Activated CD4-positive, alpha-beta T cell treated with anti-CD3 and anti-CD28 coated beads for 36 hours (primary cell): Measurements from ENCODE around the gene ELOVL6. TPM values are rescaled to one million over a fixed set of nuclear protein-coding genes. Genes with fewer than 3 reads are reported as not detected.
"Not testable (repeated sequence)": the region's sequence is repeated elsewhere in the genome, so short reads cannot be mapped to it uniquely, and the experiment has no call there.

Source experiments
- ATAC-seq: fragments of 200-7000 bp; cut with Tn5 transposase; one replicate; pipeline ENCODE4 v1.10.0; 2021; ENCODE audit warnings: mild to moderate bottlenecking, moderate library complexity
- CTCF ChIA-PET: fragments of 350-600 bp; sonication (Branson Sonifier 250); formaldehyde crosslinking; loops from one replicate; lab custom pipeline; 2021; ENCODE audit warnings: antibody characterized with exemption; lab: Charles Lee
- POLR2A ChIA-PET: fragments of 350-600 bp; sonication (Branson Sonifier 250); formaldehyde crosslinking; loops from one replicate; lab custom pipeline; 2021; ENCODE audit warnings: antibody characterized with exemption, inconsistent platforms; lab: Charles Lee
- DNase-seq: peaks from one replicate; pipeline ENCODE4 v3.0.0-alpha.2; 2020
- H3K27ac Mint-ChIP-seq: one replicate; pipeline ENCODE4 v1.8.0; 2021; ENCODE audit warnings: mixed read lengths
- H3K27me3 Mint-ChIP-seq: one replicate; pipeline ENCODE4 v1.8.0; 2021; ENCODE audit warnings: mixed read lengths
- H3K36me3 Mint-ChIP-seq: one replicate; pipeline ENCODE4 v1.8.0; 2021; ENCODE audit warnings: low read depth, mixed read lengths
- H3K4me1 Mint-ChIP-seq: one replicate; pipeline ENCODE4 v1.8.0; 2021; ENCODE audit warnings: mixed read lengths
- H3K4me3 Mint-ChIP-seq: one replicate; pipeline ENCODE4 v1.8.0; 2021; ENCODE audit warnings: mild to moderate bottlenecking, moderate library complexity, mixed read lengths
- H3K9me3 Mint-ChIP-seq: one replicate; pipeline ENCODE4 v1.8.0; 2021; ENCODE audit warnings: low read depth, mixed read lengths
- intact Hi-C, 2 experiments: fragments of 100-400 bp; cut with DNase I in 1 of 2; cut with micrococcal nuclease in 1 of 2; formaldehyde crosslinking; loops; one replicate each; pipeline versions ENCODE4 v1.14.2 to v1.15.1; 2022 to 2024; cut with DNase I, micrococcal nuclease
- total RNA-seq, 2 experiments: library from RNA; stranded (reverse); gene quantifications; one replicate each; pipeline ENCODE4 v1.2.3, GENCODE V29; 2021

Gene ELOVL6
- total RNA-seq, 2 experiments from 2014 or later, result 10.2 TPM

GRCh38 chr4:110196871-110197528 lies 1.4 kb downstream of the ELOVL6 start:
- Mint-ChIP-seq H3K9me3 (no peaks in the 10 kb centered on the region), H3K27me3 (no peaks in the 10 kb centered on the region), H3K4me3 (peak overlapping the region; percentile 95), H3K36me3 (peaks cover 10% of the 10 kb centered on the region), H3K27ac (peak overlapping the region; percentile 87), H3K4me1 (peaks cover 37% of the 10 kb centered on the region)
- ATAC-seq (peak; percentile 14), DNase-seq (peak; percentile 80)
- CTCF ChIA-PET, result interaction anchor here (0.9 to 1.6 kb wide), 3 partner anchors 9 to 148 kb away, joined by 3 to 7 read pairs (median 4); no protein-coding TSS in a partner anchor
- POLR2A ChIA-PET, result interaction anchor here (0.8 kb wide), 1 partner anchor 32 kb away, joined by 5 read pairs; no protein-coding TSS in a partner anchor
- intact Hi-C loops, result loop anchor here (1.0 to 10.0 kb wide), 12 partner anchors 32 to 765 kb away; partner anchors contain the start of genes SEC24B (in 2 of the 2), MCUB (in 1 of the 2) and PLA2G12A (in 1 of the 2)

- Mint-ChIP-seq H3K4me1 (peaks cover 37% of the 10 kb centered on the region), H3K27ac (peak overlapping the region; percentile 98), H3K36me3 (peaks cover 10% of the 10 kb centered on the region), H3K27me3 (no peaks in the 10 kb centered on the region), H3K4me3 (peak overlapping the region; percentile 95), H3K9me3 (no peaks in the 10 kb centered on the region)
- ChIA-PET POLR2A (interaction anchor here (0.8 kb wide), 1 partner anchor 32 kb away, joined by 5 read pairs; no protein-coding TSS in a partner anchor), CTCF (interaction anchor here (0.9 to 1.6 kb wide), 3 partner anchors 10 to 147 kb away, joined by 3 to 7 read pairs (median 4); no protein-coding TSS in a partner anchor)
- intact Hi-C loops, result loop anchor here (2.0 to 10.0 kb wide), 11 partner anchors 108 to 764 kb away; partner anchors contain the start of genes SEC24B (in 2 of the 2), MCUB (in 1 of the 2) and PLA2G12A (in 1 of the 2)
- ATAC-seq, result peak; percentile 10
- peak; percentile 60 for DNase-seq
Measured at GRCh38 chr4:110196206-110196870, 2.1 kb downstream of the ELOVL6 start.

DNA sequence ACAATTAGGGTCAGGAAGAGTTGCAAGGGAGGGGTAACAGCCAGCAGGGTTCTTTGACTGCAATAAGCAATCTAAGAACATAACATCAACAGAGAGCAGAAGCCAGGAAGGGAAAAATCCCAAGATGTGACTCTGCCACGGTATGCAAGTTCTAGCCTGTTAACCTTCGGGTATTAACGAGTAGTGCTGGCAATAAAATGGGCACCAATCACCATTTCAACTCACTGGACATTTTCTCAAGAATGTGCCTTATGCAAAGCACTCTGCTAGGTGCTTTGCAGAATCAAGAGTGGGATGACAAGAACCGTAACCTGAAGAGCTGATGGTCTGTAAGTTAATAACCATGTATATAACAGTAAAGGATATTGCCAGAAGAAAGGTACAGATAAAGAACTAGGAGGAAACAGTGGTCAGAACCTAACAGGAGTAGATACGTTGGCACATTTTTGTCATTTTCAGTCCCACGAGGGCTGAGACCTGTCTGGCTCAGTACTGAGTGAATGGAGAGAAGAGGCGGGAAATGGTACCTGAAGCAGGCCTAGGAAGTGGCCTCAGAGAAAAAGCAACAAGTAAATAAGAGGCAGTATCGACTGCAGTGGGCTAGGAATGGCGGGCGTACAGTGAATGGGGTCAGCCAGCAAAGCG lies 2.7 kb downstream of the ELOVL6 start:
- intact Hi-C loops, result loop anchor here (2.0 to 10.0 kb wide), 11 partner anchors 107 to 763 kb away; partner anchors contain the start of genes SEC24B (in 2 of the 2), MCUB (in 1 of the 2) and PLA2G12A (in 1 of the 2)

DNA sequence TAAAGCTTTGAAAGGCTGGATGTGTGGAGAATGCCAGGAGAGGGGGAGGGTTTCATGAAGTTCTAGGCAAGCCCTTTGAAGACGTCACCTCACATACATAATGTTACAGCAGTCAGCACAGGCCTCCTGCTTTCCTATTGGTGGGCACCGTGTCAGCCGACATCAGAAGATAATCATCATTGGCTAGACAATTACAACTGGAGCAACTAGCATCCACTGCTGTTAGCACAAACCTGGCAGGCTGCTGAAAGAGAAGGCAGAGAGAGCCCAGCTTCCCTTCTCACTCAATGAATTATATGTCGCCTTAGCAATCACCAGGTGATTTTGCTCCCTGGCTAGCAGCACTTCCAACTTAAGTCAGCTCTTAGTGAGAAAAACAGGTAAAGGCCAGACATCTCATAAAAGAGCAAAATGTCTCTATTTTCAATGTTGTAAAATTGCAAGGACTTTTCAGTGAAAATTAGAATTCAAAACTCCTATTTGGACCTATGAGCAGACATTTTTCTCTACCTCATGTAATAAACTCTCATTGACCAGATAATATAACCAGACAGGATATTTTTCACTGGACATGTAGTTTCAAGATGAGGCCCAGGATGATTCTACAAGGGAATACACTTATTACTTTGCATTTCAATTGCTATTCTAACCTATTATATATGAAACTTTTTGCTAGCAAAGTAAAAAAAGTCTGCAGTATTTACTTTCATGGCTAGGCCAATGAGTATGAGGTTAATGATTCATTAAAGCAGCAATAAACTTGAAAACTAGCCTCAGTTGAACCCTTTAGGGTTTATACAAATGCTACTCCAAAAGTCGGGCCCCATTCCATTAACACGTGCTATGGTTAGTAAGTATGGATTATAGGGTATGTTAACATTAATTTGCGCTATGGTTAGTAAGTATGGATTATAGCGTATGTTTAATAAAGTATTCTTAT lies 4.3 kb downstream of the ELOVL6 start:
- DNase-seq, result peak; percentile 88
- ATAC-seq, result peak; percentile 87
- Mint-ChIP-seq H3K27me3 (no peaks in the 10 kb centered on the region), H3K9me3 (no peaks in the 10 kb centered on the region), H3K4me3 (peak overlapping the region; percentile 54), H3K4me1 (peaks cover 37% of the 10 kb centered on the region), H3K27ac (peak overlapping the region; percentile 87), H3K36me3 (peaks cover 10% of the 10 kb centered on the region)
- intact Hi-C loops, result loop anchor here (1.0 to 10.0 kb wide), 3 partner anchors 29 to 759 kb away; partner anchors contain the start of gene SEC24B (in 1 of the 2)
- ChIA-PET POLR2A (no interaction called here), CTCF (interaction anchor here (1.1 kb wide), 2 partner anchors 29 to 324 kb away, joined by 3 to 5 read pairs; no protein-coding TSS in a partner anchor)

More for the DNA sequence above, 2.7 kb downstream of the ELOVL6 start:
- CTCF ChIA-PET, result no interaction called here
- DNase-seq, result peak; percentile 9
- no peak for ATAC-seq
- peak overlapping the region; percentile 98 for H3K27ac Mint-ChIP-seq
- peak overlapping the region; percentile 95 for H3K4me3 Mint-ChIP-seq
- H3K4me1 Mint-ChIP-seq, result peaks cover 37% of the 10 kb centered on the region
- H3K9me3 Mint-ChIP-seq, result no peaks in the 10 kb centered on the region
- POLR2A ChIA-PET, result no interaction called here
- H3K27me3 Mint-ChIP-seq, result no peaks in the 10 kb centered on the region
- peaks cover 10% of the 10 kb centered on the region for H3K36me3 Mint-ChIP-seq

DNA sequence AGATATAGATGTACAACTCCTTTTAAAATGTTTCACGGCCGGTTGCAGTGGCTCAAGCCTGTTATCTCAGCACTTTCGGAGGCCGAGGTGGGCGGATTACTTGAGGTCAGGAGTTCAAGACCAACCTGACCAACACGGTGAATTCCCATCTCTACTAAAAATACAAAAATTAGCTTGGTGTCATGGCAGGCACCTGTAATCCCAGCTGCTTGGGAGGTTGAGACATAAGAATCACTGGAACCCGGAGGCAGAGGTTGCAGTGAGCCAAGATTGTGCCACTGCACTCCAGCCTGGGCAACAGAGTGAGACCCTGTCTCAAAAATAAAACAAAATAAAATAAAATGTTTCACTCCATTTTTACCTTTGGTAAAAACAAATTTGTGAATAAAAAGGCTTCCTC lies 5.1 kb downstream of the ELOVL6 start:
- Mint-ChIP-seq H3K27ac (peak overlapping the region; percentile 51), H3K4me1 (peaks cover 29% of the 10 kb centered on the region)
- H3K9me3 Mint-ChIP-seq, H3K4me3 Mint-ChIP-seq, H3K27me3 Mint-ChIP-seq, H3K36me3 Mint-ChIP-seq, ATAC-seq, DNase-seq, POLR2A ChIA-PET: not testable (repeated sequence)
- intact Hi-C loops, result loop anchor here (1.0 to 10.0 kb wide), 3 partner anchors 28 to 758 kb away; partner anchors contain the start of gene SEC24B (in 1 of the 2)
- CTCF ChIA-PET, result interaction anchor here (0.6 to 1.1 kb wide), 3 partner anchors 28 to 1661 kb away, joined by 3 to 5 read pairs (median 3); no protein-coding TSS in a partner anchor

GRCh38 chr4:110190249-110190648 lies 8.2 kb downstream of the ELOVL6 start:
- ATAC-seq (no peak), DNase-seq (no peak)
- H3K9me3 Mint-ChIP-seq, result no peaks in the 10 kb centered on the region
- ChIA-PET CTCF (interaction anchor here (1.0 kb wide), 1 partner anchor 327 kb away, joined by 3 read pairs; no protein-coding TSS in a partner anchor), POLR2A (no interaction called here)
- H3K4me3 Mint-ChIP-seq, result no peak overlapping the region
- intact Hi-C loops, result loop anchor here (10.0 kb wide), 2 partner anchors 545 to 755 kb away; partner anchors contain the start of gene SEC24B (in 1 of the 2)
- no peaks in the 10 kb centered on the region for H3K27me3 Mint-ChIP-seq
- H3K4me1 Mint-ChIP-seq, result peaks cover 22% of the 10 kb centered on the region
- H3K36me3 Mint-ChIP-seq, result peaks cover 7% of the 10 kb centered on the region
- H3K27ac Mint-ChIP-seq, result no peak overlapping the region

- CTCF ChIA-PET, result no interaction called here
- POLR2A ChIA-PET, result no interaction called here
- Mint-ChIP-seq H3K27ac (no peak overlapping the region), H3K27me3 (no peaks in the 10 kb centered on the region), H3K4me3 (no peak overlapping the region), H3K4me1 (peaks cover 8% of the 10 kb centered on the region), H3K36me3 (peaks cover 8% of the 10 kb centered on the region), H3K9me3 (no peaks in the 10 kb centered on the region)
- no peak for ATAC-seq
- intact Hi-C loops, result no loop called here
- no peak for DNase-seq
Measured at GRCh38 chr4:110188113-110188512, 10.3 kb downstream of the ELOVL6 start.

DNA sequence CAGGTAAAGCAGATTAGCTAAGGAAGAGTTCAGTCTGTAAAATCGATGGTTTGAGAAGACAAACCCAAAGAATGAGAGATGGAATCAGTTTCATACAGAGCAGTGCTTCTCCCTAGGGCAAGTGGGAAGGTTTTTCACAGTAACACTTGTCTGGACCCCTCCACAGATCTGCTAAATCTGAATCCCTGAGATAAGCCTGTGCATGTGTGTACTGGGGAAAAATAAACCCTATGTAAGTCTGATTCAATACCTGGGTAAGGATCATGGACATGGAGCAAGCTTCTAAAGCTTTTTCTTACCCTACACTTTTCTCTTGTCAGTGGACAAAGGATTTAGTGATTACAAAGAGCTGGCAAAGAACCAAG lies 13.6 kb downstream of the ELOVL6 start:
- DNase-seq, result no peak
- H3K9me3 Mint-ChIP-seq, result no peaks in the 10 kb centered on the region
- H3K27ac Mint-ChIP-seq, result no peak overlapping the region
- ChIA-PET POLR2A (no interaction called here), CTCF (interaction anchor here (0.5 to 0.8 kb wide), 2 partner anchors 9 to 752 kb away, joined by 3 read pairs; no protein-coding TSS in a partner anchor)
- ATAC-seq, result no peak
- peaks cover 4% of the 10 kb centered on the region for H3K4me1 Mint-ChIP-seq
- no peaks in the 10 kb centered on the region for H3K27me3 Mint-ChIP-seq
- peaks cover 4% of the 10 kb centered on the region for H3K36me3 Mint-ChIP-seq
- H3K4me3 Mint-ChIP-seq, result no peak overlapping the region
- intact Hi-C loops, result no loop called here

DNA sequence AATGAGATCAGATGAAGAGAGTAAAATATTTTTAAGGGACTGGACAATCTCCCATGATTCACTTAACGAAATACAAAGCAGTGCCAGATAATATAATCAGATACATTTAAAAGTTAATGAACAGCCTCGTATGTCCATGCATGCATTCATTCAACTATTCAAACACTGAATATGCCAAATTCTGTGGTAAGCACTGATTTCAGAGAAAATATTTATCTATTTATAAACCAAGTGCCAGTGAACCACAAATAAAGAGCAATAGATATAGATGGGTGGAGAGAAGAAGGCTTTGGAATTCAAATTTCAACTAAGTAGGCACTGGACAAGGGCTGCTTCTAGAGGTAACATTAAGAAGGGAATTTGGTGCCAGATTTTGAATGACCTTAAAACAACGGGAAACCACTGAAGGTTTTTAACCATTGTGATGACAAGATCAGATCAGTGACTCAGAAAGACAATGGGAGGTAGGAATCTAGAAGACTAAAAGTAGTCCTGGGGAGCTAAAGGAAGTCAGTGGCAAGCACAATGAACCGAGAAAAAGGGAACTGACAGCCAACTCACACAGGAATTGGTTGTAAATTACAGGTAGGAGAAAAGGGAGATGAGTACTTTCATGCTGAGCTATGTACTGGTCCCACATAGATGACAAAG lies 14.2 kb downstream of the ELOVL6 start:
- no peak overlapping the region for H3K4me3 Mint-ChIP-seq
- no peaks in the 10 kb centered on the region for H3K9me3 Mint-ChIP-seq
- H3K27me3 Mint-ChIP-seq, result no peaks in the 10 kb centered on the region
- peaks cover 4% of the 10 kb centered on the region for H3K36me3 Mint-ChIP-seq
- H3K27ac Mint-ChIP-seq, result no peak overlapping the region
- ChIA-PET POLR2A (interaction anchor here (0.7 kb wide), 1 partner anchor 297 kb away, joined by 3 read pairs; no protein-coding TSS in a partner anchor), CTCF (interaction anchor here (0.5 to 0.8 kb wide), 2 partner anchors 9 to 751 kb away, joined by 3 read pairs; no protein-coding TSS in a partner anchor)
- intact Hi-C loops, result no loop called here
- ATAC-seq, result no peak
- peaks cover 4% of the 10 kb centered on the region for H3K4me1 Mint-ChIP-seq
- DNase-seq, result no peak
